GM12873 (cell line): ENCODE measurements around the gene VSTM5.

Experiments used
- CTCF ChIP-seq: IDR thresholded peaks from 2 replicates; pipeline ENCODE4 v1.5.1; 2012; ENCODE audit warnings: low read depth, mild to moderate bottlenecking, moderate library complexity, low read length, control low read depth; ENCODE audit not compliant: insufficient read depth; ENCODE audit errors: missing control alignments

Gene VSTM5

DNA sequence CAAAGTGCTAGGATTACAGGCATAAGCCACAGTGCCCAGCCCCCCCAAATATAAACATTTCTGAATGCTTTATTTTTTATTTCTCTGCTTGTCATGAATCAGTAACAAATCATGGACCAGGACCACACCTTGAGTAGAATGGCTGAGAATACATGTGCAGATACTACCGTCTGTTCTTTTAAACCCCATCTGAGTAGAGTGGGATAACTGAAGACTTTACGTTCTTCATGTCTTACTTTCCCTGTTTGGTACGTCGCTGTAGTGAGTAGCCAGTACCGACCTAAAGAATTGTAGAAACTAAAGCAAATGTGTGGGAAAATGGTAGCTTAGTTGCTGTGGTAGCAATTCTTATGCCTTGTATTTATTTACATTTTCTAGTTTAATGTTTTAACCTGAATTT, 36.4 kb downstream of the VSTM5 start:
- no peak for TF ChIP-seq CTCF

DNA sequence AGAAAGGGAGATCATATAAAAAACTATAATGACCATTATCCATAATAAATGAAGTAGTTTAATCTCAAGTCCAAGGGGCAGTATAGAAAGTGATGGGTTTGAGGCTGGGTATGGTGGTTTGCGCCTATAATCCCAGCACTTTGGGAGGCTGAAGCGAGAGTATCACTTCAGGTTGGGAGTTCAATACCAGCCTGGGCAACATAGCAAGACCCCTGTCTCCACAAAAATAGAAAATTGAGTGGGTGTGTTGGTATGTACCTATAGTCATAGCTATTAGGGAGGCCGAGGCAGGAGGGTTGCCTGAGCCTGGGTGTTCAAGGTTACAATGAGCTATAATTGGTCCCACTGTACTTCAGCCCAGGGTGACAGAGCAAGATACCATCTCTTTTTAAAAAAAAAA, 42.4 kb downstream of the VSTM5 start:
- TF ChIP-seq CTCF = no peak

DNA sequence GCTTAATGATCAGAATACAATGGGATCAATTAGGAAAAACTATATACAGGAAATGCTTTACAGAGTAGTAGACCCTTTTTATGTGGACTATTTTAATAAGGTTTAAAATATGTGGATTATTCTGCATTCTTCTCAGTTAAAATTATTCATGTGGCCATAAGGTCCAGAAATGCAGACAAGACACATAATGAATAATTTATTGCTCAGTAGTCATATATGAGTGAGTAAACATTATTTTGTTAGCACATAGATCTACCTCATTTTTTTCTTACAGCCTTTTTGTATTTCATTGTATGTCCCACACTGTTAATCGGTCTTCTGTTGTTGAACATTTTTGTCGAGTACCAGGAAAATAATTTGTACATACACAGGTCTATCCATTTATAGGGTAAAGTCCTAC, 45.5 kb downstream of the VSTM5 start:
- no peak for TF ChIP-seq CTCF

GRCh38 chr11:93801366-93801765, 49.1 kb downstream of the VSTM5 start:
- no peak for TF ChIP-seq CTCF

DNA sequence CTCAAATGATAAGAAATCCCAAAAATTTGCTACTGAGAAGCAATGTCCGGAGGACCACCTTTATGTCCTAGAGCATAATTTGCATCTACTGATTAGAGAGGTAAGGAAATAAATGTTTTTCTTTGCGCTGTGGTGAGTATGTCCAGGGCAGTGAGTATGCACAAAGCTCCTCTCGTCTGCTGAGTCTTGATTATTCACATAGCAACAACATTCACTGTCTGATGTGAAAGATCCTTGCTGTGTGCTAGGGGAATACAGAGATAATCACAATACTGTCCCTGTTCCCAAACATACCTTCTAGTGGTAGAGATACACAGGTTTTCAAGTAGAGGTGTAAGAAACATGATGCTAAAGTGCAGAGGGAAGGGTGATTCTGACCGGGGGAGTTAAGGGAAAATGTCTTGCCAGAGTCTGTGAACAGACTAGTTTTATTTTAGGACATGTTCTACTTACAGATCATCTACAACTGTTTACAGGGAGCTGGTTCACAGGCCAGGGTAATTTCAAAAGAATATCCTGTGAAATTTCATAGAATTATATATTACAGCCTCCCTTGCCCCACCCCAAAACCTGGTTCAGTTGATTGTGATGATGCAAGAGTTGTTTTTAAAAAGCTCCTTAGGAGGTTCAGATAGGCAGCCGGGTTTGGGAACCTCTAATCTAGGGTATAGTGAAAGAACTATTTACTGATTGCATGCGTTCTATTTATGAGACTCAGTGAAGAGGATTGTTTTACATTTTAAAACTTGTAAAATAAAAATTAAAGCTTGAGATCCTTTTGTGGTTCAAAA, 53.8 kb downstream of the VSTM5 start:
- TF ChIP-seq CTCF = no peak

GRCh38 chr11:93791493-93791892, 58.9 kb downstream of the VSTM5 start:
- no peak for TF ChIP-seq CTCF

- TF ChIP-seq CTCF = no peak
These were observed 65.5 kb downstream of the VSTM5 start for GRCh38 chr11:93784935-93785360.
